GM19239 (cell line): ENCODE results near the gene CDC6.

Experiments used
- DNase-seq: peaks from one replicate; pipeline ENCODE4 v3.0.0; 2011; ENCODE audit warnings: low spot score; ENCODE audit not compliant: insufficient read length
- FAIRE-seq: peaks from 2 replicates; lab custom pipeline; 2011; peaks lifted over from hg19 to GRCh38; lab: Jason Lieb, UNC

CDC6 gene

GRCh38 chr17:40320756-40321523, 33.3 kb downstream of the CDC6 start:
- no peak for DNase-seq
- FAIRE-seq: peak; percentile 44

- DNase-seq: no peak
- FAIRE-seq: no peak
These were observed 33.8 kb downstream of the CDC6 start for GRCh38 chr17:40321524-40321929.

DNA sequence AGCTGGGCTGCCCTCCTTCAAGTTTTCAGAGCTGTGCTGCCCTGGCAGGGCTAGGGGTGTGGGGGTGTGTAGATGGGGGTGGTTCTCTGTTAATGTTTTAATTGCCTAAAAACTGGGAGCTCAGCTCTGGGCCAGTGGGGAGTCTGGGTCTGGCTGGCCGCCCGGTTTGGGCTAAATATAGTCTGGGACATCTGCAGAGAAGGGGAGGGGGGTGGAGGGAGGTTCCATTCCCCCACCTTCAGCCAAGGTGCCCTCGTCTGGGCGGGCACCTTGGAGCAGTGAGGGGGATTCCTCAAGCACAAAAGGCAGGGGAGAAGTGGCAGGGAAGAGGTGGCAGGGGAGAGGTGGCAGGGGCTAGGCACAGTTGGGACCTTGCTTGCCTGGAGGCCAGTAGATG, 34.3 kb downstream of the CDC6 start:
- DNase-seq: no peak
- no peak for FAIRE-seq

GRCh38 chr17:40322358-40323315, 35.0 kb downstream of the CDC6 start:
- FAIRE-seq (peak; percentile 99), DNase-seq (peak; percentile 75)

GRCh38 chr17:40323391-40324381, 36.0 kb downstream of the CDC6 start:
- DNase-seq (no peak), FAIRE-seq (peak; percentile 33)

DNA sequence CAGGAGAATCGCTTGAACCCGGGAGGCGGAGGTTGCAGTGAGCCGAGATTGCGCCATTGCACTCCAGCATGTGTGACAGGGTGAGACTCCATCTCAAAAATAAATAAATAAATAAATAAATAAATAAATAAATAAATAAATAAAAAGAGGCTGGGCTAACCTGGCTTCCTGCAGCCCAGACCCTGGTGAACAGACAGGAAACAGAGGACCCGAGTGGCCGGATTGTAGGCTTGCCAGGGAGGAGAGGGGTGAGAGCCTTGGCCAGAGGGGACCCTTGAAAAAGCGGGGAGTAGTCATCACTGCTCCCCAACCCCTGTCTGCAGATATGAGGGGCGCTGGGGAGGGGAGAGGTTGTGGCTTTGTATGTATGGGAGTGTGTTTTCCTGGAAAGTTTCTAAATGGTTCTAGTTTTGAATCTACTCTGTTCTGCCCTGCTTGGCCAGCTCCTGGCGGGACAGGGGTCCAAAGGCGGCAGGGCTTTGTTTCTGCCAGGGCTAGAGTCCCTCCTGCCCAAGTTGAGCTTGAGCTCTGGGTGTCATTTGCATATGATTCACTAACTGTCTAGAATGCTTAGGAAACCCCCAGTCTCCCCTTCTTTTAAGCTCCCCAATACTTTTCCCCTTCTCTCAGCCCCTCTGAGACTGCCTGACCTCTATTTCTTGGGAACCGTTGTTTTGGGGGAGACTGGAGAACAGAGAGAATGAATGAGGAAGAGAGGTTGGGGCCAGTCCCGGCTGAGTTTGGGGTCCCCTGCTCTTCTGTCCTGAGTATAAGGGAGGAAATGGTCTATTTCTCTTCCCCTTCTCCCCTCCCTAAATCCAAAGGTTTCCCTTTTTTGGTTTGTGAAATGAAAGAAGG, 37.7 kb downstream of the CDC6 start:
- DNase-seq (no peak), FAIRE-seq (peak; percentile 39)

DNA sequence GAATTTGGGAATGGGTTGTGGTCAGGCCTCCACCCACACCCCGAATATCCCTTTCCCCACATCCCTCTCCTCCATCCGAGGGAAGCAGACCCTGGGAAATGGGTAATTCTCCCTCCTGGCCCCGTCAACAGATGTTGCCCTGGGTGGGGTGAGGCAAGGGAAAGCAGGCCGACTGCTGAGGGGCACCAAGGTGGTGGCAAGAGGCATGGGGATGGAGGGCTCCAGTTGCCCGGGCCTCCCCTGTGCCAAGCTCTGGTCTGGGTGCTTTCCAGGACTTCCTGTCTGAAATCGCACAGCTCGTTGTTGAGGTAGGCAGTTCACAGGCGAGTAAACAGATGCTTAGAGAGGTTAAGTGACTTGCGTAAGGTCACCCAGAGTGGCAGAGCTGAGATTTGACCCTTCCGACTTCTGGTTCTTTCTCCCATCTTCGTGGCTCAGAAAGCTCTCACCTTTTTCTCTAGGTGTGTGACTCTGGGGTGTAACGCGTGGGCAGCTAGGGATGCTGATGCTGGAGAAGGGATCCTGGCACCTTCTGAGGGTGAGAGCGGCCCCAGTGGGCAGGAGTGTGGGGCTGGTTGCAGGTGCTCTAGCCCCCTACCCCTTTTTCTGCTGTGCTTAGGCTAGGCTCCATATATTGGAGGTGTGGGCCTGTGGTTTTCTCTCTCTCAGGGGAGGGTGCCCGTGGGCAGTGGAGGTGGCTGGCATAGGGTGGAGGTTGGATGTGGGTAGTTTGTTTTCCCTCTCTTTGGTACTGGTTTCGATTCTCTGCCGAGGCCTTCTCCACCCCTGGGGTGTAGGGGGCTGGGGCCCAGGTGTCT, 38.5 kb downstream of the CDC6 start:
- DNase-seq (no peak), FAIRE-seq (peak; percentile 97)

GRCh38 chr17:40326832-40327199, 39.1 kb downstream of the CDC6 start:
- FAIRE-seq (no peak), DNase-seq (no peak)

- FAIRE-seq (no peak), DNase-seq (no peak)
These were observed 39.6 kb downstream of the CDC6 start for GRCh38 chr17:40327244-40327729.

GRCh38 chr17:40327735-40328385, 40.2 kb downstream of the CDC6 start:
- no peak for FAIRE-seq
- DNase-seq: no peak

DNA sequence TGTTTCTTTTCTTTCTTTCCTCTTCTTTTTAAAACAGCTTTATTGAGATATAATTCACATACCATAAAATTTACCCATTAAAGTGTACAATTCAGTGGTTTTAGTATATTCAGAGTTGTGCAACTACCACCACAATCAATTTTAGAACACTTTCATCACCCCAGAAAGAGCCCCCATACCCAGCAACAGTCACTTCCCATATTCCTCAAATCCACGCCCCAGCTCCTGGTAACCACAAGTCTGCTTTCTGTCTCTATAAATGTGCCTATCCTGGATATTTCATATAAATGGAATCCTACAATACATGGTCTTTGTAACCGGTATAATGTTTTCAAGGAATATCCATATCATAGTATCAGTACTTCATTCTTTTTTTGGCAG, 40.7 kb downstream of the CDC6 start:
- FAIRE-seq (no peak), DNase-seq (no peak)

DNA sequence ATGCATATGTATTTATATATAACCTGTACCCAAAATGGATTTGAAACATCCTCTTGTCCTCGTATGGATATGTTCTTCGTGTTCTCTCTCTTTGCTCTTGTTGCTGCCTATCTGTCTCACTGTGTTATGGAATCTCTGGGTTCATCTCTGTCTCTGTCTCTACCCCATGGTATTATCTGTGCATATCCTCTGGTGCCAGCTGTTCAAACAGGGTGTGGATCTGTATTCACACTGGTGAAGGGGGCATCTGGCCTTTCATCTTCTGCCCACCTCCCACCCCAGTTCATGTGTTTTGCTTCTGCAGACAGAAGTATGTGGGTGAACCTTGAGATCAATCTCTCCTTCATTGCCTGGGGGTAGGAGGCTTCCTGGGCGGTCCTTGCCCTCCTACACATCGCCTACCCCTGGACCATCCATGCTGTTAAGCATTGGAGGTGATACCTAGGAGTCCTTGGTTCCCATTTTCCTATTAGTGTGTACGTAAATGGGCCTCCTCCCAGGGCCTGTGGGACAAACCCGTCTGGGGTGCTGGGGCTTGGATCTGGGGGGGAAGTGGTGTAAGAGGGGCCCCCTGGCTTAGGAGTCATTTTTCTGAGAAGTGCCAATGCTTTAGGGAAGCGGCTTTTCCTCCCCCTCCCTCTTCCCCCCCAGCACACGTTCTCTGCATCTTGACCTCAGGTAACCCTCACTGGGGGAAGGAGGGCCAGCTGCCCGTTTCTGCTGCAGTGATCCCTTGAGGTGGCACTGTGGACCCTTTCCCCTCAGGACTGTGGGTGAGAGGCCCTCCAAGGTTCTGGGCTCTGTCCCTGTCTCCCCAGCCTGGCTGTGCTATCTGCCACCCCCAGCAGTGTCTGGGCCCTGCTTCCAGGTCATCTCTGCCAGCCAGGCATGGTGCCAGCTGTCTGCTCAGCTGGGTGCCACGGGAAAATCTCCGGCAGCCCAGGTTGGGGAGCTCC, 42.4 kb downstream of the CDC6 start:
- DNase-seq (no peak), FAIRE-seq (no peak)

GRCh38 chr17:40330850-40331470, 43.3 kb downstream of the CDC6 start:
- no peak for DNase-seq
- FAIRE-seq: no peak

GRCh38 chr17:40331743-40332641, 44.3 kb downstream of the CDC6 start:
- DNase-seq (no peak), FAIRE-seq (no peak)

- no peak for DNase-seq
- no peak for FAIRE-seq
These were observed 46.2 kb downstream of the CDC6 start for GRCh38 chr17:40333781-40334448.
